ENCODE results near the gene PLEKHG4B.

Gene PLEKHG4B

GRCh38 chr5:75331-76320, 16.3 kb upstream of the PLEKHG4B start:
- DNase-seq (ENCODE audit: low read depth in 2 of 2): no peak

DNA sequence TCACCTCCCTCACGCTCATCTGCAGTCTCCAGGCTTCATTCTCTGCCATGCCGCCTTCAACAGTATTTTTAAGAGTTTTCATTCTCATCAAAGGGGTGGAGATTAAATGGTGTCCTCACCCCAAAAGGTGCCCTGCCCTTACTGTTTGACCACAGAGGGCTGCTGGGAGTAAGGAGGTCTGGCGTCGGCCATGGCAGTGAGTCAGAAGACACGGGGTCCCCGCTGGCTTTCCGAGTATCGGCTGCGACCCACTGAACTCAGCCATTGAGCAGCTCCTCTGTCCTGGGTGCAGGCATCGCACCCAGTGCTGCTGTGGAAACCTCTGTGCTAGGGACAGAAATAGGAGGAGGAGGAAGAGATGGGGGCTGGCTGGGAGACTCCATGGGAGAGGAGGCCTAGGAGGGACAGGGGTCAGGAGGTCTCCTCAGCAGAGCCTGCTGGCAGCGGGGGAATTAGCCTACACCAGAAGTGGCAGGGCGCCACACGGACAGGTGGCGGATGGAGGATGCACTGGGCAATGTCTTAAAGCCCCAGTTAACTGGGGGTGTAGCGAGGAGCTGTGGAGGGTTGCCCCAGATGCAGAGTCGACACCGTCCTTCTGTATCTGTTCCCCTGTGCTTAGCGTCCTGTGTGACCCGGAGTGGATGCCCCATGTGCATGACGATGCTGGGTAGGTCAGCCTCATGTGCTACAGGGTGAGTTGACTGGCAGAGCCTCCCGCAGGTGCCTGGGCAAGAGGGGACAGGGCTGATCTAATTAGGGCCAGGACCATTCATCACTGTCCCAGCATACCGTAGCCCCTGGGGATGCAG, 15.4 kb upstream of the PLEKHG4B start:
- DNase-seq (ENCODE audit: low read depth in 2 of 2): no peak

GRCh38 chr5:77170-77501, 14.8 kb upstream of the PLEKHG4B start:
- DNase-seq (ENCODE audit: low read depth in 2 of 2): no peak

- DNase-seq (ENCODE audit: low read depth in 2 of 2): no peak
Measured at GRCh38 chr5:77546-77945, 14.4 kb upstream of the PLEKHG4B start.

- DNase-seq (ENCODE audit: low read depth in 2 of 2): no peak
Measured at GRCh38 chr5:77957-78804, 13.8 kb upstream of the PLEKHG4B start.

DNA sequence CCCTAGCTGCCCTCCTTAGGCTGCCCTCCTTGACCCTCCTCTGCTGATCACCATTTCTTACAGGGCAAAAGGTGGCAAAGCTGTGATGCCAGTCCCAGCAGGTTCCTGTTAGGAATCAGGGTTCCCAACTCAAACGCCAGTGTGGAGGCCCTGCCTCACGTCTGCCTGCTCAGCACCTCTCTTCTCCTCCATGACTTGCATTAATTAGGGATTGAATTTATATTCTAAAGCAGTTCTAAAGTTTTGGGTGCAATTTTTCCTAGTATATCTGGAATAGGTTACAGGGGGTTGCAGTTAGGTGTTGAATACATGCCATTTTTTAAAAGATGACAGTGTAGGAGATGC, 13.2 kb upstream of the PLEKHG4B start:
- DNase-seq (ENCODE audit: low read depth in 2 of 2): no peak

DNA sequence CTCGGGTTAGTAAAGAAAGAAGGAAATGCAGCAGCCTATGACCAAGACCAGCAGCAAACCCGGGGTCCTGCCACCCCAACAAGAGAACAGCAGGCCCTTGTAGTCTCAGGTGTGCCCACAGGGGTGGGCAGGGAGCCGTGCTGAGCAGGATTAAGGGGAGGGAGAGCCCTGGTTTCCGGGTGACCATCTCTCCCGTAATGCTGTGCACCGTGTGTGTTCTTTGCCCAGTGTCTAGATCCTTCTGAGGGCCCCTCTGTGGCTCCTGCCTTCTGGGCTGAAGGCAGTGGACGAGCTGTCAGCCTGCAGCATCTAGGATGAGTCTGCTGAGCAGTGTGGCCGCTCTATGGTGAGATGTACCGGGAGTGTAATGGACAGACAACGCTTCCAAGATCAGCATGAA, 12.7 kb upstream of the PLEKHG4B start:
- DNase-seq (ENCODE audit: low read depth in 2 of 2): no peak

DNA sequence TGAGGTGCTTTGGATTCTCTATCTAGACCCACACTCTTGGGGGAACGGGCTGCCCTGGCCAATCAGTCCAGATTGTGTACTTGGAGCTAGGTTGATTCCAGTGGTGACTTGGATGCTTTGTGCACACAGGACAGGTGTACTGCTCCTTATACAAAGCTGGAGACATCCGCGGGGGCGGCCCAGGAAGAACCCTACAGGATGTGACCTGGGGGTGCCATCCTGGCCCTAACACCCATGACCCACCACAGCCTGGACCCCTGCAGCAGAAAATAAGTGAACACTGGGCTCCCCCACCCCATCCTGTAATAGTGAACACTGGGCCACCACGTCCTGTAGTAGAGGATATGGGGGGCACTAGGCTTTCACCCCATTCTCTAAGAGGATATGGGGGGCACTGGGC, 12.1 kb upstream of the PLEKHG4B start:
- no peak for DNase-seq (ENCODE audit: low read depth in 2 of 2)

DNA sequence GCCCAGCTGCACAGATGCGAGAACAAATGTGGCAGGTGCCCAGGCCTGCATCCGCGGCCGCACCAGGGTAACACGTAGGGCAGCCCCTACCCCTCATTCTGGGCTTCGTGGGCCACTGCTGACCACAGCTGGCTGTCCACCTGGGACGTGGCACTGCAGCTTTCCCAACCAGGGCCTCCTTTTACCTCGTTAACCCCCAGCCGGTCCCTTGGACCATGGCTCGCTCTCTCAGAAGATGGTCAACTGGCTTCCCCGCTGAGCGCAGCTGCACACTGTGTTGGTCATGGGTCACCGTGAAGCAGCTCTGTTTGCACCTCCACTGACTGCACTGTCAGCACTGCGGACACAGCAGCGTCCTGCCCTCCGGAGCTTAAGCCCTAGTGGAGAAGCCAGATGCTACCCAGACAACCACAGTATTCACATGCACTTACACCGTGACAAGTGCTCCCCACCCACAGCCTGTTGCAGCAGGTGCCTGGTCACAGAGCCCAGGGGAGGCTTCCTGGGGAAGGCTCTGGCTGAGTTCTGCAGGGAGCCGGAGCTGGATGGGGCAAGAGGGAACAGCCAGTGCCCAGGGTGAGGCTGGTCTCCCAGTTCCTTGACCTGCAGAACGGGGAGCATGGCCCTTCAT, 10.5 kb upstream of the PLEKHG4B start:
- DNase-seq (ENCODE audit: low read depth in 2 of 2): no peak

DNA sequence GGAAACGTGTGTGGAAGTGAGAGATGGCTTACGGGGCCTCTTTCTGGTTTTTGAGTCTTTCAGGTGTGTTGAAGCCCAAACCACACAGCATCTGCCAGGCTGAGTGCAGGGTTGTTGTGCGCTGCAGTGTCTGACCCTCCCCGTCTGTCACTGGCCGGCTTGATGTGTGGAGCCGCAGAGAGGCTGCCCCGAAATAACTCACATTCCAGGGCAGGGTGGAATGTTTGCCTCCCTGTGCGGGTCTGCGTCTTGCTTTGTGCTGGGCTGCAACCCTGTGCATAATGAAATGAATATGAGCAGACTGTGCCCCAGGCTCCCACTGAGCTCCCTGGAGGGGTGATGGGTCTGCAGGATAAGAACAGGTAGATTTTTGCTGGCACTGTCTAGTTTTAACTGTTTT, 9.9 kb upstream of the PLEKHG4B start:
- DNase-seq (ENCODE audit: low read depth in 2 of 2): no peak

DNA sequence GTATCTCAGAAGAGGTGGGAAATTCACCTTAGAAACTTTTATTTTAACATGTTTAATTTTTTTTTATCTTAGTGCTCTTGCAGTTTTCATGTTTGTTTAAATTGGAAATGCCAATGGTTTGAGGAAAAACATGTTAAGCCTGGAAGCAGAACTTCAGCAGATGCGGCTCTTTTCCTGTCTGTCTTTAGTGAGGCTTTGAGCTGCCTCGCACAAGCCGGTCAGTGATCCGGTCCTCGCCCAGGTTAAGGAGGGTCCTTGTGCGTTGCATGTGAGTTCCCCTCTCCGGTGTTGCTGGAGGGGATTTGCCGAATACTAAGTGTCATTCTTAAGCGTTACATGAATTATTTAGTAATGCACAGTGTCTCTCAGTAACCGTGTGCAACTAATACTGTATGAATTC, 9.4 kb upstream of the PLEKHG4B start:
- DNase-seq (ENCODE audit: low read depth in 2 of 2): no peak

DNA sequence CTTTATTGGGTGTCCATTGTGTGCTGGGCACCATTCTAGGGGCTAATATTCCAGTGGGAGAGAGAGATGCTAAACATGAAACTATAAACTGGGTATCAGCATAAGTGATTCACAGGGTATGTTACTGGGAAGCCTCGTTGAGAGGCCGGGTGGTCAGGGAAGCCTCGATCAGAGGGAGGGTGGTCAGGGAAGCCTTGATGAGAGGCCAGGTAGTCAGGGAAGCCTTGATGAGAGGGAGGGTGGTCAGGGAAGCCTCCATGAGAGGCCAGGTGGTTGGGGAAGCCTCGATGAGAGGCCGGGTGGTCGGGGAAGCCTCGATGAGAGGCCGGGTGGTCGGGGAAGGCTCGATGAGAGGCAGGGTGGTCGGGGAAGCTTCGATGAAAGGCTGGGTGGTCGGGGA, 8.9 kb upstream of the PLEKHG4B start:
- no peak for DNase-seq (ENCODE audit: low read depth in 2 of 2)

GRCh38 chr5:85334-85995, 6.5 kb upstream of the PLEKHG4B start:
- DNase-seq (ENCODE audit: low read depth in 2 of 2): no peak

GRCh38 chr5:89337-90286, 2.4 kb upstream of the PLEKHG4B start:
- DNase-seq (ENCODE audit: low read depth in 2 of 2): no peak

DNA sequence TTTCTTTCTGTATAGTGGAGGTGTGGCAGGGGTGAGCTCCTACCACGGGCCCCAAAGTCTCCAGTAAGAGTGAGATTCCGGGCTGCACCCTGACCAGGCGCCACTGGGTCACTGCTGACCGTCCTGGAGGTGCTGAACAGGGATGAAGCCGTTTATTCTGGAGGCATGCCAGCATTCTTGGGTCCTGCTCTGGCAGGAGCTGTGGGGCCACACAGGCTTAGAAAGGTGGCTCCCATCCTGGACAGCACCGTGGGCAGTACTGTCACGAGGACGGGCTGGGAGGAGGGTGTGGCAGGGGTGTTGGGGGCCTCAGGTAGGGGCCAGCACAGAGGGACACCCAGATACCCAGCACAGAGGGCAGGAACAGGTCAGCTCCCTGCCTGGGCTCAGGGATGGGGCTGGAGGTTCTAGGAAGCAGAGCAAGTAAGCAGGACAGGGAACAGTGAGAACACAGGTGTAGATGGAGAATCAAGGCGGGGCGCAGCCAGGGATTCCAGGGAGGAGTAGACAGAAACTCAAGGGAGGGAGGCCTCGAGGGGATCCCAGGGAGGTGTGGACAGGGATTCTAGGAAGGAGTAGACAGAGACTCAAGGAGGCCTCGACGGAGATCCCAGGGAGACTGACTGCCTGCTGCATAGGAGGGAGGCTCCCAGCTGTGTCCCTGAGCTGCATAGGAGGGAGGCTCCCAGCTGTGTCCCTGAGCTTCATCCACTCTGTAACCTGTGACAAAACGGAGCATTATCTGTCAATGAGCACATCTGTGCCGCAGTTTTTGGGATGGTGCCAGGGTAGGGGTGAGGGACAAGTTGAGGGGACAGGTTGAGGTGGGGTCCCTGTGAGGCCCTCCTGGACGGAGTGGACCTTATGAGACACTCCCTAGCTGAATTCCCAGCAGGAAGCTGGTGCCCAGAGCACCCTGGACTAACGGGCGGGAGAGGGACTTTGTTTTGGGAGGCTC, 1.1 kb upstream of the PLEKHG4B start:
- no peak for DNase-seq (ENCODE audit: low read depth in 2 of 2)

DNA sequence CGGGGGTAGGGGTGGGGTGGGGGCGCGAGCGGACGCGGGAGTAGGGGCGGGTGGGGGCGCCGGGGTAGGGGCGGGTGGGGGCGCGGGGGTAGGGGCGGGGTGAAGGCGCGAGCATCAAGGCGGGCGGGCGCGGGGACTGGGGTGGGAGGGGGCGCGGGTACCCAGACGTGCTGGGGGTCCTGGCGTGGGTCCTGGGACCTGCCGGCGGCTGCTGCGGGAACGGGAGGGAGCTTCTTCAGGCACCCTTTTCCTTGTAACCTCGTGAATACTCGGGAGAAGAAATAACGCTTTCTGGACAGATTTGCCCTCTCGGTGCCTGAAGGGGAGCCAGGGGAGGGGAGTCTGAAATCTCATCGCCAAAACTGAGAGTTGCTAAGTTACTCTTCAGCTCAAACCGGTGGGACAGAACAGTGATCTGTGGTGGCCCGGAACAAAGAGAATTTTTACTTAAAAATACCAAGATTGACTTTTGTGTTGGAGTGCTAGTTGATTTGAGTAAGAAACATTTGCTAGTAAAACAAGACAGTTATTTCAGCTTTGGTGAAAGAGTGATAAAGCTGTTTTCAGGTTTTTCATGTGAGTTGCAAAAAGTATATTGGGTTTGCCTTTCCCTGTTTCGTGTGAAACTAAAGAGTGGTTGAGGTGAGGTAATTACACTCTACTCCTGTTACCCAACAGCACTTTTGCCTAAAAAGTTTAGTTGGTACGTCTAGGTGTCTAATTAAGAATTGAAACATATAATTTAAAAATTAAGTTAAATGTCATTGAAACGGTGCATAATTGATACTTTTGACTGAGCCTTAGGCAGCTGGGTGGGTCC, 643 bp downstream of the PLEKHG4B start:
- no peak for DNase-seq (ENCODE audit: low read depth in 2 of 2)

DNA sequence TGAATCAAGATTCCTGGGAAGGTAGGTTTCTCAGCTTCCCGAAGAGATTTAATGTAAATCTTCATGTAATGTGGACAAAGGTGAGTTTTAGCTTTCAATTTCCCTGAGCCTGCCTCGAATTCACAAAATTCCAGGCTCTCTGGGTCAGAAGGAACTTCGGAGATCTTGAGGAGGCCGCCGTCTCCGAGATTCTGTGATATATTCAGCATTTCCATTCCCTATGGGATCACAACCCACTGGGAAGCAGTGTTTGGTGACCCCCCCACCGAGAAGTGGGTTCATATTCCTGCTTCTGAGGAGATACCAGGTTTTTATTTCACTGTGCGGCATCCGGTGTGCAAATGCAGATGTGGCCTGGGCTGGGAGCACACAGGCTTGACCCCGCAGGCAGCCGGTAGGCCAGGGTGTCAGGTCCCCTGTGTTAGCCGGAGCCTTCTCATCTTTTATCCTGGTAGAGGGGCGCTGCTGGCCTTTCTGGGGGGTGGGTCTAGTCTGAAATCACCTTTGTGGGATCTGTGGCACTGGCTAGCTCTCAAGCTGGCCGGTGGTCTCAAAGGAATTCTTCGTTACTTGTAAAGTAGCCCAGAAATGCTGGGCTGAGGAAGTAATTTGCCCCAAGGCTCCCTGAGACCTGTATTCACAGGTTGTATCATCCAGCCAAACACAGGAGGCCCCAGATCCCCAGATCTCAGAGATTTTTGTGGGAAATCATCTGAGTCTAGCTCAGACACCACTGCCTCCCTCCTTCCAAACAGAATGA, 1.4 kb downstream of the PLEKHG4B start:
- no peak for DNase-seq (ENCODE audit: low read depth in 2 of 2)
